ENCODE data around the gene CTBP2.

DNA sequence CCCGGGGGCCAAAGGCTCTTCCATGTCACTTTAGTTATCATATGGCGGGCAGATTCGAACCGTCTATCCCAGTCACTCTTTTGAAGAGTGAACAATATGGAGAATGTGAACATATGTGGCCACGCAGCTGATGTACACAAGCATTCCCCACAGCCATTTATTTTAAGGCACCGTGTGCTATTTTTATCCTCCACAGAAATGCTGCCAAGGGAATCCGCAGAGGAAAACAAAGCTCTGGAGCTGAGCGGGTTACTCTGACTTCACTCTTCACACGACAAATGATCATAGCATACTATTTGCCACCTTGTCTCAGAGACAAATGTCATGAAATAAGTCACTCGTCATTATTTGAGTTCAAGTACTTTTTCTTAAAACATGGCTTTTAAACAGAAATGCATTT, 100.3 kb downstream of the CTBP2 start:
- TF ChIP-seq, protein P1, sequence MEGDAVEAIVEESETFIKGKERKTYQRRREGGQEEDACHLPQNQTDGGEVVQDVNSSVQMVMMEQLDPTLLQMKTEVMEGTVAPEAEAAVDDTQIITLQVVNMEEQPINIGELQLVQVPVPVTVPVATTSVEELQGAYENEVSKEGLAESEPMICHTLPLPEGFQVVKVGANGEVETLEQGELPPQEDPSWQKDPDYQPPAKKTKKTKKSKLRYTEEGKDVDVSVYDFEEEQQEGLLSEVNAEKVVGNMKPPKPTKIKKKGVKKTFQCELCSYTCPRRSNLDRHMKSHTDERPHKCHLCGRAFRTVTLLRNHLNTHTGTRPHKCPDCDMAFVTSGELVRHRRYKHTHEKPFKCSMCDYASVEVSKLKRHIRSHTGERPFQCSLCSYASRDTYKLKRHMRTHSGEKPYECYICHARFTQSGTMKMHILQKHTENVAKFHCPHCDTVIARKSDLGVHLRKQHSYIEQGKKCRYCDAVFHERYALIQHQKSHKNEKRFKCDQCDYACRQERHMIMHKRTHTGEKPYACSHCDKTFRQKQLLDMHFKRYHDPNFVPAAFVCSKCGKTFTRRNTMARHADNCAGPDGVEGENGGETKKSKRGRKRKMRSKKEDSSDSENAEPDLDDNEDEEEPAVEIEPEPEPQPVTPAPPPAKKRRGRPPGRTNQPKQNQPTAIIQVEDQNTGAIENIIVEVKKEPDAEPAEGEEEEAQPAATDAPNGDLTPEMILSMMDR (IDR thresholded peaks at IDR 0.05), result no peak
- TF ChIP-seq POLR2A (IDR thresholded peaks at IDR 0.05), result no peak

Data from thyroid gland (tissue), 4 donors.